NCI-H1417 (cell line): ENCODE measurements around the gene C4orf51.
A peak's percentile ranks its signal among the peaks of the same experiment; 100 is the strongest.
"Not testable (repeated sequence)": the region's sequence is repeated elsewhere in the genome, so short reads cannot be mapped to it uniquely, and the experiment has no call there.

ENCODE experiments used
- DNase-seq, 3 experiments: peaks; one replicate each; lab custom pipeline; 2025; lab: John Stamatoyannopoulos, UW

The C4orf51 gene

GRCh38 chr4:145679991-145680455 is at the start of gene C4orf51:
Gene C4orf51 (plus strand): TSS chr4:145680146. CDS start chr4:145680204, 58 bp downstream.
- DNase-seq = peak in 2 of 3 experiments; percentile 43 to 72

DNA sequence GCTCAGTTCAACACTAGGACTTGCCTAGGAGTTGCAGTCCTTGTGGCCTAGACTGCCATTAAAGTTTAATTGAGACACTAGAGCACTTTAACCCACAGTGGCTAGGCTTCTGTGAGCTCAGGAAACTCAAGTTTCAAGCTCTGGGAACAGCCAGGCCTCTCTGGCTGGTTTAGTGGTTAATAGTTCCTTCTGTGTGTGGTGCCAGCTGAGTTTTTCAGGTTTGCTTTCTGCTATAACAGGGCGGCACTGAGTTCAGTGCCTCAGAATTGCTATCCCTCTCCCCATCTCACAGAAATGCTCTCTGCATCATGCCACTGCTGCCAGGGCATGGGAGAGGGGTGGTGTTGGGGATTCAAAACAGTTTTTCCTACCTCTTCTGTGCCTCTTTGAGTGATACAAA is 44.8 kb upstream of the C4orf51 start:
- no peak for DNase-seq

DNA sequence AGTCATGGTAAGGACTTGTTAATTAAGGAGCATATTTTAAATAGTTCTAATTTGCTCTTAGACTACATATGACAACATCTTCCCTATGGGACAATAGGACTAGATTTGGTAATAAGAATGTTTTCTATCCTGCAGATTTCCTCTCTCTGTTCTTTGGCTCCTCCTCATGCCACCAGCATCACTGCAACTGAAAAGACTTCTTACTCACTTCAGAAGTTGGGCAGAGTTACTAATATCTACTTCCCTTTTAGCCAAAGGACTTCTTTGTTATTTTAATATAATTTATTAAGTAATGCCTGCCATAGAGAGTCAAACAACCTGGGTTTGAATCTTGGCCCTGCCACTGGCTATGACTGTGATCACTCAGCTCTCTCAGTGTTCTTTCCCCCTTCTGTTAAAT is 44.3 kb upstream of the C4orf51 start:
- DNase-seq = no peak

DNA sequence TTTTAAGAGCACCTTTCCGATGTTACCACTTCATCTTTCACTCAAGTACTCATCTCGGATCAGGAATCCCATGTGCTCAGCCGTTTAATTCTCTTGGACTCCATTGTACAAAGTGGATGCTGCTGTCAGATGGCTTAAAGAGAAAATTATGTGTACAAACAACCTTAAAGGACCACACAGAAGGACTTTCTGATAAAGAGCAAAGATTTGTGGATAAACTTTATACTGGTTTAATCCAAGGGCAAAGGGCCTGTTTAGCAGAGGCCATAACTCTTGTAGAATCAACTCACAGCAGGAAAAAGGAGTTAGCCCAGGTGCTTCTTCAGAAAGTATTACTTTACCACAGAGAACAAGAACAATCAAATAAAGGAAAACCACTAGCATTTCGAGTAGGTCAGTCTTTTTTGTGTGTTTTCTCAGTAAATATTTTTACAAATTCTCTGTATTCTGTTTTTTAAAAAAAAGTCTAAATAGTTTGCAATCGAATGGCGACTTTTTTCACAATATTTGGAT is 40.7 kb upstream of the C4orf51 start:
- DNase-seq = peak in 1 of 3 experiments; percentile 45

GRCh38 chr4:145640236-145640635 is 39.7 kb upstream of the C4orf51 start:
- not testable (repeated sequence) for DNase-seq

- no peak for DNase-seq
These were observed 36.7 kb upstream of the C4orf51 start for GRCh38 chr4:145643295-145643694.

DNA sequence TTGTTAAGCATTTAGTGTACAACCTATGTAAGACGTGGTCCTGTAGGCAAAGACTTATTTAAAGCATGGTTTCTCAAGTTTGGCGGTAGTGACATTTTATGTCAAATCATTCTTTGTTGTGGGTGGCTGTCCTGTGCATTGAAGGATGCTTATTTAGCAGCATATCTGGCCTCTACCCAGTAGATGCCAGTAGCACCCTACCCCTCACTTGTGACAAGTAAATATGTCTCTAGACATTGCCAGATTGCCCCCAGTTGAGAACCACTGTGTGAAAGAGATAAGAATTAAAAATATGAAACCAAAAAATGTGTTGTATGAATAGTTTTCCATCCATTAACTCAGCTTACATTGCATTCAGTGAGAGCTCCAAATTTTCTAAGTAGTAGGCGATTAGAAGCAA is 35.2 kb upstream of the C4orf51 start:
- DNase-seq = peak in 1 of 3 experiments; percentile 6

DNA sequence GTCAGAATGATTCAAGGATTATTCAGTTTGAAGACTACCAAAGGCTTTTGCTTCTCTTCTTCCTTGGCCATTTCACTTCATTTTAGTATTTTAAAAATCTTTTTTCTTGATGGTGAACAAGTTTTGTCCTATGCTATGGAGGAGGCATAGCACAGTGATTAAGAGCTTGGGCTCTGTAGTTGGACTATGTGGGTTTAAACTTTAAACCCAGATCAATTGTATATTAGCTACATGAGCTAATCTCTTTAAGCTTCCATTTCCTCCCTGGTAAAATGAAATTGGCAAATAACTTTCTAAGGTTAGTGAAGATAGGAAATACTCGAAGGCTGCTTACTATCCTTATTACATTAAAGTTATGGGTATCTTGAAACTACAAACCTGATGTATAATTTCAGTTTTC is 23.8 kb upstream of the C4orf51 start:
- no peak for DNase-seq

DNA sequence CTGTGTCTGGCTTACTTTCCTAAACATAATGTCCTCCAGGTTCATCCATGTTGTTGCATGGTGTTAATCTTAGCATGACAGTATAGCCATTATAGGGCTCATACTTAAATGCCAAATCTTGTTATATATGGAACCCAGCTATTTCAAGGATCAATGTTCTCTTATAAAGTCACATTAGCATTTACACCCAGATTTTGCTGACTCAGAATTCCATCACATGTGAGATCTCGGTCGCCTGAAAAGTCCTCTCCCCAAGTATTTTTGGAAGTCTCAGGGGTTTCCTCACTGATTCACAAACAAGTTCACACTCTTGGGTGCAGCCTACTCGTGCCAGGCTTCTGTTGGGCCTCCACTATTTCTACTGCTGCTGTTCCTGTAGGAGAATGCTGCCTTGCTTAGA is 19.9 kb upstream of the C4orf51 start:
- DNase-seq = no peak

DNA sequence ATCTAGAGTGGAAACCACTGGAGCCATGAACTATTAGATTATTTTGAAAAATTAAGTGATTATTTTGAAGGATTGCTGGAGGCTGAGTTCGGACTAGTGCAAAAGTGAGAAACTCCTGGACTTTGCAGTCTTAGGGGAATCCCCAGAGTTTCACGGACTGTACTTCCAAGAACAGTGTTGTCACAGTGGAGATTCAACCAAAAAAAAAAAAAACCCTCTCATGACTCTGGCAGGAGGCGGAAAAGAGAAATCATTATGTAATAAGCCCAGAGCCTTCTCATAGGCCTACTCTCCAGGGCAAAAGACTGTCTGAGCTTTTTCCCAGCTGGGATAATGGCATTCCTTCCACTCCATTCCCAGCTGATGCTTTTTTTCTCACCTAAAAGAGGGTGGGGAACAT is 16.8 kb upstream of the C4orf51 start:
- DNase-seq = no peak

- no peak for DNase-seq
These were observed 14.2 kb upstream of the C4orf51 start for GRCh38 chr4:145665773-145666172.

- no peak for DNase-seq
These were observed 9.5 kb upstream of the C4orf51 start for GRCh38 chr4:145670422-145670821.

GRCh38 chr4:145679520-145679919 is 426 bp upstream of the C4orf51 start:
- DNase-seq = peak; percentile 45 to 87 (median 80)

- DNase-seq = peak in 1 of 3 experiments; percentile 37
These were observed 956 bp downstream of the C4orf51 start for GRCh38 chr4:145680902-145681301.

GRCh38 chr4:145681518-145681917 is 1.6 kb downstream of the C4orf51 start:
- DNase-seq = no peak

DNA sequence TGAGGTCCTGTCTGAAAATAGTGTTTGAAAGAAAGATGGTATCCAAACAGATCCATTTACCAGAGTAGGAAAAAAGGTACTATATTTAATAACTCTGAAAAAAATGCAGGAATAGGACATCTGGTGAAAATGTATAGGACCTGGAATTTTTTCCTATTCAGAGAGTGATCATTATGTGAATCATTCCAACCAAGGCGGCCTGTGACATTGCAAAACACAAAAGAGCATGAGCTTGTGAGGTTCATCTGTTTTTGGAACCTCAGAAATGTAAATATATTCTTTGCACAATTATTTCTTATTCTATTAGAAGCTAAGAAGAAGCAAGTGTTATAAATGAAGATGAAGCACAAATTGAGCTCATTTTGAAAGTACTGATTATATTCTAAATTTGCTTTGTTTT is 2.0 kb downstream of the C4orf51 start:
- DNase-seq = no peak

GRCh38 chr4:145686991-145687390 is 7.0 kb downstream of the C4orf51 start:
- no peak for DNase-seq

DNA sequence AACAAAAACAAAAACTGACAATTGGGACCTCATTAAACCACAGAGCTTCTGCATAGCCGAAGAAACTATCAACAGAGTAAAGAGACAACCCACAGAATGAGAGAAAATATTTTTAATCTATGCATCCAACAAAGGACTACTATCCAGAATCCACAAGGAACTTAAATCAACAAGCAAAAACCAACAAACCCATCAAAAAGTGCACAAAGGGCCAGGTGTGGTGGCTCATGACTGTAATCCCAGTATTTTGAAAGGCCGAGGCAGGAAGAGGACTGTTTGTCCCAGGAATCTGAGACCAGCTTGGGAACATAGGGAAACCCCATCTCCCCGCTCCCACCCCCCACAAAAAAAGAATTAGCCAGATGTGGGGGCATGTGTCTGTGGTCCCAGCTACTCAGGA is 10.7 kb downstream of the C4orf51 start:
- DNase-seq = no peak

- not testable (repeated sequence) for DNase-seq
These were observed 11.5 kb downstream of the C4orf51 start for GRCh38 chr4:145691416-145691815.

DNA sequence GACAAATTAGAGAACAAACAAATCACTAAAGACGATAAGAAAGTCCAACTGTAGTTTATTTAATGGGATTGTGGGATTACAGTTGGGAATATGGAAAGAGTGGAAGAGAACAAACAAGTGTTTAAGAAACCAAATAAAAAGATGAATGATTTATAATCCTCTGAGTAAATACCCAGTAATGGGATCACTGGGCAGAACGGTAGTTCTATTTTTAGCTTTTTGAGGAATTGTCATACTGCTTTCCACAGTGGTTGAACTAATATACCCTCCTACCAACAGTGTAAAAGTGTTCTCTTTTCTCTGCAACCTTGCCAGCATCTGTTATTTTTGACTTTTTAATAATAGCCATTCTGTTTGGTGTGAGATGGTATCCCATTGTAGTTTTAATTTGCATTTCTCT is 15.0 kb downstream of the C4orf51 start:
- DNase-seq = peak in 1 of 3 experiments; percentile 25

DNA sequence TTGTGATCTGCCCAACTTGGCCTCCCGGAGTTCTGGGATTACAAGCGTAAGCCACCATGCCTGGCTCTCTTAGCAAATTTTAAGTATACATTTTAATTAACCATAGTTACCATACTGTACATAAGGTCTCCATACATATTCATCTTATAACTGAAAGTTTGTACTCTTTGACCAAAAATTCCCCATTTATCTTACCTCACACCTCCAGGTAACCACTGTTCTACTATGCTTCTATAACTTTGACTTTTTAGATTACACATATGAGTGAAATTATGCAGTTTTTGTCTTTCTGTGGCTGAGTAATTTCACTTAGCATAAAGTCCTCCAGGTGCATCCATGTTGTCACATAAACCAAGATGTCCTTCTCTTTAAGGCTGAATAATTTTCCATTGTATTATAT is 17.4 kb downstream of the C4orf51 start:
- DNase-seq = no peak

DNA sequence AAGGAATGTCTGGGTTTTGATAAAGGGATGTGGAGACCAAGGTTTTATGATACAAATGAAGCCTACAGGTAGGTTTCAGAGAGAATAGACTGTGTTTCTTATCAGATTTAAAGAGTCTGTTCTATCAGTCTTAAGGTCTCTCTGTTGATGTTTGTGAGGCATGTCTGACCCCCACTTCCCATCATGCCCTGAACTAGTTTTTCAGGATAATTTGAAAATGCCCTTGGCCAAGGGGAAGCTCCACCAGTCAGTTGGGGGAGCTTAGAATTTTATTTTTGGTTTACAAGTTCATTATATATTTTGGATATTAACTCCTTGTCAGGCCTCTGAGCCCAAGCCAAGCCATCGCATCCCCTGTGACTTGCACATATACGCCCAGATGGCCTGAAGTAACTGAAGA is 18.6 kb downstream of the C4orf51 start:
- DNase-seq = no peak

- no peak for DNase-seq
These were observed 24.0 kb downstream of the C4orf51 start for GRCh38 chr4:145703850-145704497.

GRCh38 chr4:145709336-145709735 is 29.4 kb downstream of the C4orf51 start:
- peak; percentile 56 to 77 (median 58) for DNase-seq
